GM19467 (cell line): ENCODE data around the gene CERK.

Experiments
- ATAC-seq: cut with Tn5 transposase; IDR thresholded peaks from one replicate; pipeline ENCODE4 v1.9.1; 2021; ENCODE audit warnings: mild to moderate bottlenecking, moderate library complexity; ENCODE audit not compliant: unreplicated experiment

The CERK gene

DNA sequence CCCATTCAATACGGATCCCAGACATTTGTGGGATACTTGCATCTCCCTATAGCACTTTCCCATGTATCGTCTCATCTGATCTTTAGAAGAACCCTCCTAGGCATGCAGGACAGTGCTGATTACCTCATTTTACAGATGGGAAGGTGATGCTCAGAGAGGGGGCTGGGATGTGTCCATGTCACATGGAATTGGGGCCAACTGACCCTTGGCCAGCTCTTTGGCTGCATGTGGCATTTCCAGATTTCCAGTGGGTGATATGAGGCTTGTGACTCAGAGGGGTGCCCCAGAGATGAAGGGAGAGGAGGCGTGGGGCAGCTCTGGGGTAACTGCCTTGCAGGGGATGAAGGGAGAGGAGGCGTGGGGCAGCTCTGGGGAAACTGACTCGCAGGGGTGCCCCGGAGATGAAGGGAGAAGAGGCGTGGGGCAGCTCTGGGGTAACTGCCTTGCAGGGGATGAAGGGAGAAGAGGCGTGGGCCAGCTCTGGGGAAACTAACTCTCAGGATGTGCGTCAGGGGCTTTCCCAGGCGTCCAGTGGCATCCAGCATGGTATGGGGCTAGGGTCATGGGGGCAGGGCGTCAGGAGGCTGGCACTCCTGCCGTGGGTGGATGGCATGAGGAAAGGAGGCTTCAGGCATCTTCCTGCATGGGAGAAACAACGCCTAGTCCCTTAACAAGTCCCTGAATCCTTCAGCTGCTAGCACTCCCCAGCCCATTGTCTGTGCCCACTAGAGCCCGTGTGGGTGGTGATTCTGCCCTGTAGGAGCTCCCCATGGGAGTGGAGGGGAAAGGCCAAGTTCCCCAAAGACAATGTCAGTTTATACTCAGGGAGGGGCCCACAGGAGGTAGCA, 11.9 kb upstream of the CERK start:
- no peak for ATAC-seq

DNA sequence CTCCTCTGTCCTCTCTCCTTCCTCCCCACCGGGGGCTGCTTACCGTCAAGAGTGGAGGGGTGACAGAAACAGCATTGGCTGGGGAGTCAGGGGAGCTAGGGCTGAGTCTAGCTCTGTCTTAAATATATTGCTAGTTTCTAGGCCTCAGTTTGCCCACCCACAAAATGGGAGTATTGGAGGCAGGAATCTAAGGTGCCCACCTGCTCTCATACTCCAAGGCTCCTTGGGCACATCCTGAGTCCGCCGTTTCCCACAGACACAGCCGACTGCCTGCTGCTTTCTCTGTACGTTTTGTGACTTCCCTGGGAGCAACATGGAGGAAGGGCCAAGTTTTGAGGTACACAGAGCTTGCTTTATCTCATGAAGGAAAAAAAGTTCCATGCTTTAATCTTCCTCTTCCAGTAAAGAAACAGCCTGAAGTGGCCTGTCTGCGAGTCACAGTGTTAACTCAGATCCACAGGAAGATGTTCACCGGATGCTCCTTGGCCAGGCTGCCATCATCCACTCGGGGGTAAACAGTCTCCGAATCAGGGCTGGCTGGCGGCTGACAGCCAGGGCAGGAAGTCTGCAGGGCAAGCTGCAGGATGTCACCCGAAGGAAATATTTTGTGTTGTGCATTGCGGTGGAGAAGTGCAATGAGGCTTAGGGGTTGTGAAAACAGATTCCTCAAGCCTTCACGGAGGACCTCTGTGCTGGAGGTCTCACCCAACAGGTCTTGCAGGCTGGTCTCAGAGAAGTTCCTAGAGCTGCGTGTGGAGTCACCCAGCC, 11.0 kb upstream of the CERK start:
- no peak for ATAC-seq

GRCh38 chr22:46748206-46748907, 10.3 kb upstream of the CERK start:
- ATAC-seq, result no peak

- ATAC-seq, result no peak
These were observed 9.6 kb upstream of the CERK start for GRCh38 chr22:46747646-46748045.

GRCh38 chr22:46746620-46747019, 8.6 kb upstream of the CERK start:
- ATAC-seq, result no peak

DNA sequence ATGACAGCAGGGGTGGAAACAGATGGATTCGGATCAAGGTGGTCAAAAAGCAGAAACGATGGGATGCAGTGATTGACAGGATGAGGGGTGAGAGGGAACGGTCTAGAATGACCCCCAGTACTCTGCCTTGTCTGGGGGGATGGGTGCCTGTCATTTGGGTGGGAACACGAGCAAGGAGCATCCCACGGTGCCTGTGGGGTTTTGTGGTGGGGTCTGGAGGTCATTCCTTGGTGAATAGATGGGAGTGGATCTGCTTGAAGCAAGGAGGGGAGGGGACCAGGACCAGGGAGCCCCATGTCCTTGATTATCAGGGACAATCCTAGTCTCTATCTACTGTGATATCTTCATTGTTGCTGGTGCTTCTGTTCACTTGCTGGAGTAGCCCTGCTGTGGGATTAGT, 8.1 kb upstream of the CERK start:
- ATAC-seq, result no peak

DNA sequence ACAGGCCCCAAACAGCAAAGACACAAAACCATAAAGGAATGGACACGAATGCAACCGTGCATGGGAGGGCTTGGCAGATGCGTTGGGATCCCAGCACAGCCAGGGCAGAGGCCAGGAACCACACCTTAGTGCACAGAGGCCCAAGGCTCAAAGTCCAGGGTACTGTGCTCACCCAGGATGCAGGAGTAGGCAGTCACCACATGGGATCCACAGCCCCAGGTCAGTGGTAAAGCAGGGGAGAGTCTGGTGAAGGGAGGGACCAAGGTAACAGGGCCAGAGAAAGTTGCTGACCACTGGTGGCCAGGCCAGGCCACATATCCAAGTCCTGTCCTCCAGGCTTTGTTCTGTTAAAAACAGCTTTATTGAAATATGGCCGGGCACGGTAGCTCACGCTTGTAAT, 6.5 kb upstream of the CERK start:
- no peak for ATAC-seq

GRCh38 chr22:46742576-46743221, 4.6 kb upstream of the CERK start:
- ATAC-seq, result no peak

- ATAC-seq, result no peak
These were observed 4.0 kb upstream of the CERK start for GRCh38 chr22:46741974-46742519.

- ATAC-seq, result no peak
These were observed 3.1 kb upstream of the CERK start for GRCh38 chr22:46740910-46741780.

DNA sequence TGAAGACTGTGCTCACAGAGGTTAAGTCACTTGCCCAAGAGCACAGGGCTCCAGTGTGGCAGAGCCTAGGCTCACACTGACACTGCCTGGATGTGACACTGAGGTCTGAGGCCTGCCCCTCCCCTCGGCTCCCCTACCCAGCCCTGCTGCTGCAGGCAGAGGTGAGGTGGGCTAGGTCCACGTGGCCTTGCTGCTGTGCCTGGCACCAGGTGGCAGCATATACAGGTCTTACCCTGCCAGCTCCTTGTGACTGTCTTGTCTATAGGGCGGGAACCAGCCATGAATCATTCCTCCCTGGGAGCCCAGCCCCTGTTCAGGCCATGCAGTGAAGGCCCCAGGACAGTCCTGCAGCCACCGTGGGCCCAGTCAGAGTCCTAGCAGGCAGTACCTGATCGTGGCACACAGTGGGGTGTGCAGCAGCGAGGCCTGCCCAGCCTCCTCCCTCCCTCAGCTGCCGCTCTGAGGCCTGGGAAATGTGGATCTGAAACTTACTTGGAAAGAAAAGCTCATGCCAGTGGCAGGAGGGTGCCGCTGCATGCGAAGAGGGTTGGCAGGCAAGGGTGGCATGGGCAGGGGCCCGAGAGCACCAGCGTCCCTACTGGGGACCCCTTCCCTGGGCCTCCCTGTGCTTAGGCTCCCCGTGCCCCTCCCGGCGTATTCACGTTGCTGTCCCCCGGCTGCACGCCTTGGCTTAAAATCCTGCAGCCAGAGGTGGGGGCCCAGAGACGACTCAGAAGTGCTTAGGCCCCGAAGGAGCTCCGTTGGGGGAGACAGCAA, 1.2 kb upstream of the CERK start:
- no peak for ATAC-seq

DNA sequence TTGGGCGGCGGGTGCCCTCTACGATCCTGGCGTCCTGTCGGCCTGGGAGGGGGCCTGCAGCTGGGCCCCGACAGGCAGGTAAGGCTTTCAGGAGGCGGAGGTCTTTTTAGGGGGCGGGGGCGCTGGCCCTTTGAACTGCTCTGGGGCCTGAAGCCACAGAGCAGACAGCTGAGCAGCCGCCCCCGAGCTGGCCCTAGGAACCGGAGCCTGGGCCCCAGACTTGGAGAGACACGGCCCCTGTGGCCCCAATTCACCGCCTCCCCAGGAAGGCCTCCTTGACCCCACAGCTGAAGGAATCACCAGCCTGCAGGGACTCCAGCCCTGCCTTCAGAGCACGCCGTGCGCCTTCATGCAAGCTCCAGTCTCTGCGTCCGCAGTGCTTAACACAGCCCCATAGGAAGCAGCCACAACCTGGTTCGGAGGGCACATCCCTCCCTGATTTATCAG, 618 bp upstream of the CERK start:
- no peak for ATAC-seq

DNA sequence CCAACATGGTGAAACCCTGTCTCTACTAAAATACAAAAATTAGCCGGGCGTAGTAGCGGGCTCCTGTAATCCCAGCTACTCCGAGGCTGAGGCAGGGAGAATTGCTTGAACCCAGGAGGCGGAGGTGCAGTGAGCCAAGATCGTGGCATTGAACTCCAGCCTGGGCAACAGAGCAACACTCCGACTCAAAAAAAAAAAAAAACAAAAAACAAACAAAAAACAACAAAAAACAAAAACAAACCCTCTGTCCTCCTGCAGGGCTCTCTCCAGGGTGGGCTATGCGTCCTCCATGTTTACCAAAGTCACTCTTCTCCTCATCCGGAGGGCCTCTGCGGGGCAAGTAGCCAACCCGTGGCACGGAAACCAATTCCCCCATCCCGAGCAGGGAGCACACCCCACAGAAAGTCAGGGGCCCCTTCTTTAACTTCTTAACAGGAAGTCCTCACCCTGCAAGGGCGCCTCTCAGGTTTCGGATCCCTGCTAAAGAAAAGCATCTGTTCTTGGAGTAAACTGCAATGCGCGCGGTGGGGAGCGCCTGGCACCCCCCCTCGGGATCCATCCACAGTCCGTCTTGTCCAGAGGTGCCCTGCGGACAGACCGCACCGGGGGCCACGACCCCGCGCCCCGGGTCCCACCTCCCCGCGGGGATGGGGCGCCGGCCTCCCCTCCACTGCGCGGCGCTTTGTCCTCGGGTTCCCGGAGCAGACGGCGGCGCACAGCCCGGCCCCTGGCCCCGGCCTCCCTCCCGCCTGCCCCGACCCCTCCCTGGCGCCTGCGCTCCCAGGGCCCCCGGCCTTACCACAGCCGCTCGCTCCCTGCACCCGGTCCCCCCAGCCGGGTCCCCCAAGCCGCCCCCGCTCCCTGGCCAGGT, 712 bp downstream of the CERK start:
- no peak for ATAC-seq

GRCh38 chr22:46736705-46737104, 1.3 kb downstream of the CERK start:
- no peak for ATAC-seq

DNA sequence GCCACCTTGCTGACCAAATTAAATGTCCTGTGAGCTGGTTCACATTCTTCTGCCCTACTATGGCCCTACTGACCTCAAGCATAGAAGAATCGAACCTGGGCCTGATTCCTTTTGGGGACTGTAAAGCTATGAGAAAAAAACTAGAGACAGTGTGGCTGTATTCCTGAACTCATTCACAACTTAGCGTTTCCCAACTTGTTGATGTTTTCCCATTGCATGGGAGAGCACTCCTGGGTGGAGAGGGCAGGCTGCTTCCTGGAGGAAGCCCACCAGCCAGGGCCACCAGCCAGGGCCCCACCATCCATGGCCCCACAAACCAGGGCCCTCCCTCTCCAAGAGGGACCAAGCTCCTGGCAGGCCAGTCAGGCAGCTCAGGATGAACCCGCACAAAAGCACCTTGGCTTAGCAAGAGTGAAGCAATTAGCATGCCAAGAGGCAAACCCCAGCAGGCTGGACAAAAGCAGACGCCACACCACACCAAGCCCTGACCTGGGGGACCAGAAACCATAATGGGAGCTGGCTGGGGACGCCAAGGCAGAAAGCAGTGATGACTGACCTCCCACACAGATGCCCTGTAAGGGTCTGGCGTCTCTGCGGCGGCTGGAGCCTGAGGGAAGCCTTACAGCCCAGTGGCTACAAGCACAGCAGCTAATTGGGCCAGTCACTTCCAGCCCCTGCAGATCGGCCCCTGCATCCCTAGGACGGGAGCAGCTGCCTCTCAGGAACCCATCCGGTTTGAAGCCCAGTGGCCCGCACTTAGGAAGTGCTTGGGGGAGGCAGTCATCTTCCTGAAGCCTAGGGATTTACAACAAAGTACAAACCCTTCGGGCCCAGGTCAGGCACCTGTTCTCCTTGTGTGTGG, 2.1 kb downstream of the CERK start:
- ATAC-seq, result no peak

GRCh38 chr22:46734830-46735453, 3.1 kb downstream of the CERK start:
- no peak for ATAC-seq
